ENCODE measurements around the gene SLC25A45. TPM values are rescaled to one million over a fixed set of nuclear protein-coding genes. Genes with fewer than 3 reads are reported as not detected.

The SLC25A45 gene
- total RNA-seq, 1 donor from 2014 or later, result 1.9 TPM

- Histone ChIP-seq H4K20me1 (ENCODE audit: insufficient read depth, low read length) (peaks cover 1% of the 10 kb centered on the region), H3K36me3 (ENCODE audit: insufficient read depth, low read length) (no peaks in the 10 kb centered on the region), H3K9me3 (ENCODE audit: insufficient read depth, low read depth, low read length) (no peaks in the 10 kb centered on the region), H3K79me2 (ENCODE audit: insufficient read depth, low read length) (peaks cover 69% of the 10 kb centered on the region), H2AFZ (ENCODE audit: low read depth, low read length) (no peak overlapping the region), H3K9ac (ENCODE audit: low read length) (peak overlapping the region; percentile 96), H3K4me2 (ENCODE audit: low read length) (peak overlapping the region; percentile 94), H3K4me1 (ENCODE audit: insufficient read depth, low read length) (peaks cover 62% of the 10 kb centered on the region), H3K27me3 (ENCODE audit: insufficient read depth, low read length) (no peaks in the 10 kb centered on the region), H3K4me3 (ENCODE audit: insufficient read depth, low read depth, low read length) (no peak overlapping the region), H3K27ac (ENCODE audit: low read depth, low read length) (peak overlapping the region; percentile 100)
- H3K27ac Mint-ChIP-seq (ENCODE audit: unreplicated experiment), result peak overlapping the region; percentile 91
- no peaks in the 10 kb centered on the region for H3K36me3 Mint-ChIP-seq (ENCODE audit: low read depth, unreplicated experiment)
- peaks cover 60% of the 10 kb centered on the region for H3K4me1 Mint-ChIP-seq (ENCODE audit: low read depth, unreplicated experiment)
- H3K27me3 Mint-ChIP-seq (ENCODE audit: low read depth, unreplicated experiment), result no peaks in the 10 kb centered on the region
- TF ChIP-seq CTCF (IDR thresholded peaks at IDR 0.05; ENCODE audit: insufficient read depth, low read depth, low read length) (no peak), EZH2 (IDR thresholded peaks at IDR 0.05; ENCODE audit: insufficient read depth, low read length) (no peak)
- FAIRE-seq (no peak), DNase-seq (ENCODE audit: low read depth) (no peak)
- H3K4me3 Mint-ChIP-seq (ENCODE audit: unreplicated experiment), result peak overlapping the region; percentile 75
- no peaks in the 10 kb centered on the region for H3K9me3 Mint-ChIP-seq (ENCODE audit: unreplicated experiment)
Observed at GRCh38 chr11:65417702-65418430, 35.4 kb upstream of the SLC25A45 start.

GRCh38 chr11:65416841-65417701 lies 34.6 kb upstream of the SLC25A45 start:
- Mint-ChIP-seq H3K9me3 (ENCODE audit: unreplicated experiment) (no peaks in the 10 kb centered on the region), H3K4me3 (ENCODE audit: unreplicated experiment) (peak overlapping the region; percentile 75), H3K27me3 (ENCODE audit: low read depth, unreplicated experiment) (no peaks in the 10 kb centered on the region), H3K4me1 (ENCODE audit: low read depth, unreplicated experiment) (peaks cover 57% of the 10 kb centered on the region), H3K27ac (ENCODE audit: unreplicated experiment) (peak overlapping the region; percentile 91), H3K36me3 (ENCODE audit: low read depth, unreplicated experiment) (no peaks in the 10 kb centered on the region)
- peak overlapping the region; percentile 11 for H3K27ac ChIP-seq (ENCODE audit: low read depth, low read length)
- peak overlapping the region; percentile 94 for H3K4me2 ChIP-seq (ENCODE audit: low read length)
- H3K36me3 ChIP-seq (ENCODE audit: insufficient read depth, low read length), result peaks cover under 1% of the 10 kb centered on the region
- H3K27me3 ChIP-seq (ENCODE audit: insufficient read depth, low read length), result no peaks in the 10 kb centered on the region
- TF ChIP-seq CTCF (IDR thresholded peaks at IDR 0.05; ENCODE audit: insufficient read depth, low read depth, low read length), result no peak
- TF ChIP-seq EZH2 (IDR thresholded peaks at IDR 0.05; ENCODE audit: insufficient read depth, low read length), result no peak
- H3K9me3 ChIP-seq (ENCODE audit: insufficient read depth, low read depth, low read length), result no peaks in the 10 kb centered on the region
- no peaks in the 10 kb centered on the region for H4K20me1 ChIP-seq (ENCODE audit: insufficient read depth, low read length)
- FAIRE-seq (no peak), DNase-seq (ENCODE audit: low read depth) (no peak)
- H2AFZ ChIP-seq (ENCODE audit: low read depth, low read length), result no peak overlapping the region
- peaks cover 62% of the 10 kb centered on the region for H3K4me1 ChIP-seq (ENCODE audit: insufficient read depth, low read length)
- H3K9ac ChIP-seq (ENCODE audit: low read length), result peak overlapping the region; percentile 96
- no peak overlapping the region for H3K4me3 ChIP-seq (ENCODE audit: insufficient read depth, low read depth, low read length)
- H3K79me2 ChIP-seq (ENCODE audit: insufficient read depth, low read length), result peaks cover 63% of the 10 kb centered on the region
